ENCODE data around the gene PAXX. TPM values are rescaled to one million over a fixed set of nuclear protein-coding genes. Genes with fewer than 3 reads are reported as not detected.

PAXX gene
- total RNA-seq, 1 donor from 2014 or later, result 79.4 TPM

- no peaks in the 10 kb centered on the region for H3K36me3 Mint-ChIP-seq (ENCODE audit: low read depth)
- no peak overlapping the region for H3K4me3 Mint-ChIP-seq
- H3K27ac Mint-ChIP-seq, result no peak overlapping the region
Observed at GRCh38 chr9:137009217-137009616, 17.0 kb downstream of the PAXX start.

GRCh38 chr9:137009938-137010732, 17.9 kb downstream of the PAXX start:
- Mint-ChIP-seq H3K27me3 (ENCODE audit: insufficient read depth) (no peaks in the 10 kb centered on the region), H3K27ac (no peak overlapping the region), H3K4me1 (ENCODE audit: low read depth) (no peaks in the 10 kb centered on the region), H3K9me3 (no peaks in the 10 kb centered on the region), H3K36me3 (ENCODE audit: low read depth) (no peaks in the 10 kb centered on the region), H3K4me3 (no peak overlapping the region)
- DNase-seq (ENCODE audit: low spot score), result no peak
- intact Hi-C loops (cut with micrococcal nuclease), result no loop called here

More at GRCh38 chr9:137009217-137009616, 17.0 kb downstream of the PAXX start:
- Mint-ChIP-seq H3K27me3 (ENCODE audit: insufficient read depth) (peaks cover 2% of the 10 kb centered on the region), H3K9me3 (no peaks in the 10 kb centered on the region), H3K4me1 (ENCODE audit: low read depth) (no peaks in the 10 kb centered on the region)
- intact Hi-C loops (cut with micrococcal nuclease), result no loop called here
- DNase-seq (ENCODE audit: low spot score), result no peak

GRCh38 chr9:137011156-137011555, 18.9 kb downstream of the PAXX start:
- Mint-ChIP-seq H3K4me1 (ENCODE audit: low read depth) (no peaks in the 10 kb centered on the region), H3K27me3 (ENCODE audit: insufficient read depth) (no peaks in the 10 kb centered on the region), H3K27ac (no peak overlapping the region), H3K9me3 (no peaks in the 10 kb centered on the region), H3K36me3 (ENCODE audit: low read depth) (no peaks in the 10 kb centered on the region), H3K4me3 (no peak overlapping the region)
- intact Hi-C loops (cut with micrococcal nuclease), result no loop called here
- DNase-seq (ENCODE audit: low spot score), result no peak

- intact Hi-C loops (cut with micrococcal nuclease), result no loop called here
- H3K27ac Mint-ChIP-seq, result no peak overlapping the region
- H3K27me3 Mint-ChIP-seq (ENCODE audit: insufficient read depth), result no peaks in the 10 kb centered on the region
- no peaks in the 10 kb centered on the region for H3K4me1 Mint-ChIP-seq (ENCODE audit: low read depth)
- H3K4me3 Mint-ChIP-seq, result no peak overlapping the region
- H3K36me3 Mint-ChIP-seq (ENCODE audit: low read depth), result no peaks in the 10 kb centered on the region
- H3K9me3 Mint-ChIP-seq, result no peaks in the 10 kb centered on the region
- no peak for DNase-seq (ENCODE audit: low spot score)
Observed at GRCh38 chr9:137011907-137012675, 19.9 kb downstream of the PAXX start.

- no peaks in the 10 kb centered on the region for H3K9me3 Mint-ChIP-seq
- H3K27ac Mint-ChIP-seq, result no peak overlapping the region
- no peaks in the 10 kb centered on the region for H3K27me3 Mint-ChIP-seq (ENCODE audit: insufficient read depth)
- H3K4me1 Mint-ChIP-seq (ENCODE audit: low read depth), result no peaks in the 10 kb centered on the region
- H3K36me3 Mint-ChIP-seq (ENCODE audit: low read depth), result no peaks in the 10 kb centered on the region
- no peak for DNase-seq (ENCODE audit: low spot score)
- intact Hi-C loops (cut with micrococcal nuclease), result no loop called here
- H3K4me3 Mint-ChIP-seq, result no peak overlapping the region
Observed at GRCh38 chr9:137012694-137013570, 20.7 kb downstream of the PAXX start.

- Mint-ChIP-seq H3K36me3 (ENCODE audit: low read depth) (no peaks in the 10 kb centered on the region), H3K4me1 (ENCODE audit: low read depth) (no peaks in the 10 kb centered on the region)
- no peak for DNase-seq (ENCODE audit: low spot score)
Observed at GRCh38 chr9:137013571-137013940, 21.3 kb downstream of the PAXX start.

GRCh38 chr9:137014166-137014565, 21.9 kb downstream of the PAXX start:
- Mint-ChIP-seq H3K36me3 (ENCODE audit: low read depth) (no peaks in the 10 kb centered on the region), H3K4me1 (ENCODE audit: low read depth) (no peaks in the 10 kb centered on the region), H3K9me3 (no peaks in the 10 kb centered on the region), H3K27ac (no peak overlapping the region), H3K27me3 (ENCODE audit: insufficient read depth) (no peaks in the 10 kb centered on the region), H3K4me3 (no peak overlapping the region)
- intact Hi-C loops (cut with micrococcal nuclease), result no loop called here
- no peak for DNase-seq (ENCODE audit: low spot score)

More at GRCh38 chr9:137013571-137013940, 21.3 kb downstream of the PAXX start:
- H3K27me3 Mint-ChIP-seq (ENCODE audit: insufficient read depth), result no peaks in the 10 kb centered on the region
- intact Hi-C loops (cut with micrococcal nuclease), result no loop called here
- H3K4me3 Mint-ChIP-seq, result no peak overlapping the region
- no peaks in the 10 kb centered on the region for H3K9me3 Mint-ChIP-seq
- no peak overlapping the region for H3K27ac Mint-ChIP-seq

GRCh38 chr9:137014776-137015539, 22.7 kb downstream of the PAXX start:
- no peak overlapping the region for H3K27ac Mint-ChIP-seq
- no peaks in the 10 kb centered on the region for H3K4me1 Mint-ChIP-seq (ENCODE audit: low read depth)
- H3K27me3 Mint-ChIP-seq (ENCODE audit: insufficient read depth), result no peaks in the 10 kb centered on the region
- intact Hi-C loops (cut with micrococcal nuclease), result no loop called here
- no peak for DNase-seq (ENCODE audit: low spot score)
- no peaks in the 10 kb centered on the region for H3K36me3 Mint-ChIP-seq (ENCODE audit: low read depth)
- no peak overlapping the region for H3K4me3 Mint-ChIP-seq
- no peaks in the 10 kb centered on the region for H3K9me3 Mint-ChIP-seq

- DNase-seq (ENCODE audit: low spot score), result no peak
- Mint-ChIP-seq H3K27ac (no peak overlapping the region), H3K36me3 (ENCODE audit: low read depth) (no peaks in the 10 kb centered on the region), H3K9me3 (no peaks in the 10 kb centered on the region), H3K27me3 (ENCODE audit: insufficient read depth) (no peaks in the 10 kb centered on the region), H3K4me3 (no peak overlapping the region), H3K4me1 (ENCODE audit: low read depth) (no peaks in the 10 kb centered on the region)
- intact Hi-C loops (cut with micrococcal nuclease), result no loop called here
Observed at GRCh38 chr9:137015540-137015930, 23.3 kb downstream of the PAXX start.

- H3K4me3 Mint-ChIP-seq, result no peak overlapping the region
- no peaks in the 10 kb centered on the region for H3K4me1 Mint-ChIP-seq (ENCODE audit: low read depth)
- H3K9me3 Mint-ChIP-seq, result no peaks in the 10 kb centered on the region
- DNase-seq (ENCODE audit: low spot score), result no peak
- no peaks in the 10 kb centered on the region for H3K36me3 Mint-ChIP-seq (ENCODE audit: low read depth)
- no peak overlapping the region for H3K27ac Mint-ChIP-seq
- H3K27me3 Mint-ChIP-seq (ENCODE audit: insufficient read depth), result no peaks in the 10 kb centered on the region
- intact Hi-C loops (cut with micrococcal nuclease), result no loop called here
Observed at GRCh38 chr9:137015976-137016375, 23.8 kb downstream of the PAXX start.

- DNase-seq (ENCODE audit: low spot score), result no peak
- intact Hi-C loops (cut with micrococcal nuclease), result no loop called here
- Mint-ChIP-seq H3K4me3 (no peak overlapping the region), H3K9me3 (no peaks in the 10 kb centered on the region), H3K36me3 (ENCODE audit: low read depth) (no peaks in the 10 kb centered on the region), H3K4me1 (ENCODE audit: low read depth) (no peaks in the 10 kb centered on the region), H3K27ac (no peak overlapping the region), H3K27me3 (ENCODE audit: insufficient read depth) (no peaks in the 10 kb centered on the region)
Observed at GRCh38 chr9:137016436-137016835, 24.2 kb downstream of the PAXX start.

- H3K4me1 Mint-ChIP-seq (ENCODE audit: low read depth), result no peaks in the 10 kb centered on the region
- H3K27me3 Mint-ChIP-seq (ENCODE audit: insufficient read depth), result no peaks in the 10 kb centered on the region
Observed at GRCh38 chr9:137017071-137017470, 24.8 kb downstream of the PAXX start.

More at GRCh38 chr9:137017071-137017470, 24.8 kb downstream of the PAXX start:
- Mint-ChIP-seq H3K36me3 (ENCODE audit: low read depth) (no peaks in the 10 kb centered on the region), H3K9me3 (no peaks in the 10 kb centered on the region), H3K4me3 (no peak overlapping the region), H3K27ac (no peak overlapping the region)
- intact Hi-C loops (cut with micrococcal nuclease), result no loop called here
- no peak for DNase-seq (ENCODE audit: low spot score)
